ENCODE data around the gene LRP10.

The LRP10 gene

GRCh38 chr14:22882529-22883172 lies 11.1 kb downstream of the LRP10 start:
- peak; percentile 20 for DNase-seq (ENCODE audit: low read depth)
- no peak overlapping the region for H3K4me3 ChIP-seq (ENCODE audit: low read length)
- no peak for TF ChIP-seq CTCF (conservative IDR thresholded peaks at IDR 0.05; ENCODE audit: low read depth, low read length)

- peak within 1 kb of the TSS; percentile 17 for H3K4me3 ChIP-seq (ENCODE audit: low read length)
- DNase-seq (ENCODE audit: low read depth), result no peak
- TF ChIP-seq CTCF (conservative IDR thresholded peaks at IDR 0.05; ENCODE audit: low read depth, low read length), result no peak
Measured at GRCh38 chr14:22883173-22883976, 11.8 kb downstream of the LRP10 start, which contains the start of gene REM2. Gene REM2, plus strand, starts transcription at chr14:22883222. Its CDS starts 66 bp downstream, at chr14:22883288.

- no peak for TF ChIP-seq CTCF (conservative IDR thresholded peaks at IDR 0.05; ENCODE audit: low read depth, low read length)
- no peak overlapping the region for H3K4me3 ChIP-seq (ENCODE audit: low read length)
- DNase-seq (ENCODE audit: low read depth), result no peak
Measured at GRCh38 chr14:22884076-22884737, 12.7 kb downstream of the LRP10 start.

- no peak overlapping the region for H3K4me3 ChIP-seq (ENCODE audit: low read length)
- no peak for TF ChIP-seq CTCF (conservative IDR thresholded peaks at IDR 0.05; ENCODE audit: low read depth, low read length)
- DNase-seq (ENCODE audit: low read depth), result no peak
Measured at GRCh38 chr14:22884738-22885523, 13.4 kb downstream of the LRP10 start.

- no peak for TF ChIP-seq CTCF (conservative IDR thresholded peaks at IDR 0.05; ENCODE audit: low read depth, low read length)
- no peak for DNase-seq (ENCODE audit: low read depth)
- H3K4me3 ChIP-seq (ENCODE audit: low read length), result no peak overlapping the region
Measured at GRCh38 chr14:22885975-22886374, 14.4 kb downstream of the LRP10 start.

GRCh38 chr14:22886500-22887259 lies 15.1 kb downstream of the LRP10 start:
- peak; percentile 24 for TF ChIP-seq CTCF (conservative IDR thresholded peaks at IDR 0.05; ENCODE audit: low read depth, low read length)
- peak overlapping the region; percentile 67 for H3K4me3 ChIP-seq (ENCODE audit: low read length)
- DNase-seq (ENCODE audit: low read depth), result peak; percentile 28

Measured in retinal pigment epithelial cell (primary cell).